Endodermal cell (in vitro differentiated cells): ENCODE results near the gene FBXL4. TPM values are rescaled to one million over a fixed set of nuclear protein-coding genes. Genes with fewer than 3 reads are reported as not detected.
A peak's percentile ranks its signal among the peaks of the same experiment; 100 is the strongest.

Experiments
- DNase-seq: peaks from one replicate; pipeline ENCODE4 v3.0.0-alpha.2; 2017
- H3K27ac ChIP-seq: 2 replicates; pipeline ENCODE4 v1.5.1; 2013; ENCODE audit warnings: mild to moderate bottlenecking, low read depth, low read length, moderate library complexity
- H3K27me3 ChIP-seq: 2 replicates; pipeline ENCODE4 v1.6.1; 2013; ENCODE audit warnings: mild to moderate bottlenecking, low read length, moderate library complexity; ENCODE audit not compliant: insufficient read depth, control insufficient read depth, poor library complexity, severe bottlenecking
- H3K36me3 ChIP-seq: 2 replicates; pipeline ENCODE4 v1.7.0; 2013; ENCODE audit warnings: mild to moderate bottlenecking, low read length, moderate library complexity; ENCODE audit not compliant: control insufficient read depth, insufficient read depth
- H3K4me1 ChIP-seq: one replicate; pipeline ENCODE4 v1.7.0; 2013; ENCODE audit warnings: low read length; ENCODE audit not compliant: control insufficient read depth, insufficient read depth
- H3K4me3 ChIP-seq: 2 replicates; pipeline ENCODE4 v1.5.1; 2013; ENCODE audit warnings: mild to moderate bottlenecking, low read length, moderate library complexity
- H3K9ac ChIP-seq: 2 replicates; pipeline ENCODE4 v1.6.1; 2013; ENCODE audit warnings: mild to moderate bottlenecking, low read length, moderate library complexity; ENCODE audit not compliant: poor library complexity, severe bottlenecking; ENCODE audit errors: extremely low read depth
- H3K9me3 ChIP-seq: 2 replicates; pipeline ENCODE4 v1.6.1; 2013; ENCODE audit warnings: mild to moderate bottlenecking, low read length, moderate library complexity; ENCODE audit not compliant: control insufficient read depth
- H3K27ac Mint-ChIP-seq: 2 replicates; pipeline ENCODE4 v1.8.0; 2020; ENCODE audit warnings: mixed read lengths
- H3K27me3 Mint-ChIP-seq: 2 replicates; pipeline ENCODE4 v1.8.0; 2021; ENCODE audit warnings: mild to moderate bottlenecking, mixed read lengths; ENCODE audit not compliant: insufficient read depth
- H3K36me3 Mint-ChIP-seq: 2 replicates; pipeline ENCODE4 v1.8.0; 2020; ENCODE audit warnings: low read depth, mixed read lengths
- H3K4me1 Mint-ChIP-seq: 2 replicates; pipeline ENCODE4 v1.8.0; 2020; ENCODE audit warnings: mixed read lengths
- H3K4me3 Mint-ChIP-seq: 2 replicates; pipeline ENCODE4 v1.8.0; 2020; ENCODE audit warnings: mild to moderate bottlenecking, moderate library complexity, mixed read lengths
- H3K9me3 Mint-ChIP-seq: 2 replicates; pipeline ENCODE4 v1.8.0; 2020; ENCODE audit warnings: mild to moderate bottlenecking, mixed read lengths
- WGBS, 2 experiments: methylation state at CpG; one replicate each; pipeline versions ENCODE4 v1.1.5 to v1.1.7; 2013; ENCODE audit warnings: missing lambda C conversion rate in 2 of 2, mixed read lengths in 1 of 2; ENCODE audit not compliant: insufficient coverage in 1 of 2, insufficient read length in 1 of 2; 5-methylcytosine and 5-hydroxymethylcytosine counted together
- total RNA-seq, 2 donors: library from RNA; stranded (reverse); fragmentation: NEBNext Ultra II Directional in 1 of 2; extraction: Animal tissue kit (Norgen Biotek cat#: 25700) in 1 of 2; gene quantifications; 2 replicates in 1 of 2; 3 replicates in 1 of 2; pipeline ENCODE4 v1.2.1, GENCODE V29; 2021
- TF ChIP-seq, protein P1 (sequence below): fragments of 200-600 bp; sonication (generic); conservative IDR thresholded peaks from 2 replicates; pipeline ENCODE4 v1.5.0; 2021; ENCODE audit warnings: antibody characterized with exemption, mild to moderate bottlenecking

Gene FBXL4
- total RNA-seq, 2 donors from 2014 or later: 14.1 to 17.4 TPM

DNA sequence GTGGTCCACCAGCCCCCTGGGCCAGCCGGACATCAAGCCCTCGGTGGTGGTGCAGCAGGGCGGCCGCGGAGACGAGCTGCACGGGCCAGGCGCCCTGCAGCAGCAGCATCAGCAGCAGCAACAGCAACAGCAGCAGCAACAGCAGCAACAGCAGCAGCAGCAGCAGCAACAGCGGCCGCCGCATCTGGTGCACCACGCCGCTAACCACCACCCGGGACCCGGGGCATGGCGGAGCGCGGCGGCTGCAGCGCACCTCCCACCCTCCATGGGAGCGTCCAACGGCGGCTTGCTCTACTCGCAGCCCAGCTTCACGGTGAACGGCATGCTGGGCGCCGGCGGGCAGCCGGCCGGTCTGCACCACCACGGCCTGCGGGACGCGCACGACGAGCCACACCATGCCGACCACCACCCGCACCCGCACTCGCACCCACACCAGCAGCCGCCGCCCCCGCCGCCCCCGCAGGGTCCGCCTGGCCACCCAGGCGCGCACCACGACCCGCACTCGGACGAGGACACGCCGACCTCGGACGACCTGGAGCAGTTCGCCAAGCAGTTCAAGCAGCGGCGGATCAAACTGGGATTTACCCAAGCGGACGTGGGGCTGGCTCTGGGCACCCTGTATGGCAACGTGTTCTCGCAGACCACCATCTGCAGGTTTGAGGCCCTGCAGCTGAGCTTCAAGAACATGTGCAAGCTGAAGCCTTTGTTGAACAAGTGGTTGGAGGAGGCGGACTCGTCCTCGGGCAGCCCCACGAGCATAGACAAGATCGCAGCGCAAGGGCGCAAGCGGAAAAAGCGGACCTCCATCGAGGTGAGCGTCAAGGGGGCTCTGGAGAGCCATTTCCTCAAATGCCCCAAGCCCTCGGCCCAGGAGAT, 112.4 kb downstream of the FBXL4 start:
- WGBS, 2 experiments: 0 to 1% methylated on average over 24 to 76 of the region's 76 CpGs
- H3K36me3 Mint-ChIP-seq: no peaks in the 10 kb centered on the region
- peak; percentile 81 for DNase-seq
- no peak overlapping the region for H3K9ac ChIP-seq
- H3K36me3 ChIP-seq: no peaks in the 10 kb centered on the region
- H3K9me3 Mint-ChIP-seq: no peaks in the 10 kb centered on the region
- H3K27me3 ChIP-seq: peaks cover 92% of the 10 kb centered on the region
- H3K4me1 ChIP-seq: peaks cover 11% of the 10 kb centered on the region
- H3K27ac ChIP-seq: peak overlapping the region; percentile 78
- peaks cover 27% of the 10 kb centered on the region for H3K4me1 Mint-ChIP-seq
- no peak overlapping the region for H3K27ac Mint-ChIP-seq
- no peaks in the 10 kb centered on the region for H3K9me3 ChIP-seq
- peak overlapping the region; percentile 60 for H3K4me3 Mint-ChIP-seq
- H3K4me3 ChIP-seq: peak overlapping the region; percentile 75
- peaks cover 97% of the 10 kb centered on the region for H3K27me3 Mint-ChIP-seq
- TF ChIP-seq, protein P1, sequence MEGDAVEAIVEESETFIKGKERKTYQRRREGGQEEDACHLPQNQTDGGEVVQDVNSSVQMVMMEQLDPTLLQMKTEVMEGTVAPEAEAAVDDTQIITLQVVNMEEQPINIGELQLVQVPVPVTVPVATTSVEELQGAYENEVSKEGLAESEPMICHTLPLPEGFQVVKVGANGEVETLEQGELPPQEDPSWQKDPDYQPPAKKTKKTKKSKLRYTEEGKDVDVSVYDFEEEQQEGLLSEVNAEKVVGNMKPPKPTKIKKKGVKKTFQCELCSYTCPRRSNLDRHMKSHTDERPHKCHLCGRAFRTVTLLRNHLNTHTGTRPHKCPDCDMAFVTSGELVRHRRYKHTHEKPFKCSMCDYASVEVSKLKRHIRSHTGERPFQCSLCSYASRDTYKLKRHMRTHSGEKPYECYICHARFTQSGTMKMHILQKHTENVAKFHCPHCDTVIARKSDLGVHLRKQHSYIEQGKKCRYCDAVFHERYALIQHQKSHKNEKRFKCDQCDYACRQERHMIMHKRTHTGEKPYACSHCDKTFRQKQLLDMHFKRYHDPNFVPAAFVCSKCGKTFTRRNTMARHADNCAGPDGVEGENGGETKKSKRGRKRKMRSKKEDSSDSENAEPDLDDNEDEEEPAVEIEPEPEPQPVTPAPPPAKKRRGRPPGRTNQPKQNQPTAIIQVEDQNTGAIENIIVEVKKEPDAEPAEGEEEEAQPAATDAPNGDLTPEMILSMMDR: no peak

DNA sequence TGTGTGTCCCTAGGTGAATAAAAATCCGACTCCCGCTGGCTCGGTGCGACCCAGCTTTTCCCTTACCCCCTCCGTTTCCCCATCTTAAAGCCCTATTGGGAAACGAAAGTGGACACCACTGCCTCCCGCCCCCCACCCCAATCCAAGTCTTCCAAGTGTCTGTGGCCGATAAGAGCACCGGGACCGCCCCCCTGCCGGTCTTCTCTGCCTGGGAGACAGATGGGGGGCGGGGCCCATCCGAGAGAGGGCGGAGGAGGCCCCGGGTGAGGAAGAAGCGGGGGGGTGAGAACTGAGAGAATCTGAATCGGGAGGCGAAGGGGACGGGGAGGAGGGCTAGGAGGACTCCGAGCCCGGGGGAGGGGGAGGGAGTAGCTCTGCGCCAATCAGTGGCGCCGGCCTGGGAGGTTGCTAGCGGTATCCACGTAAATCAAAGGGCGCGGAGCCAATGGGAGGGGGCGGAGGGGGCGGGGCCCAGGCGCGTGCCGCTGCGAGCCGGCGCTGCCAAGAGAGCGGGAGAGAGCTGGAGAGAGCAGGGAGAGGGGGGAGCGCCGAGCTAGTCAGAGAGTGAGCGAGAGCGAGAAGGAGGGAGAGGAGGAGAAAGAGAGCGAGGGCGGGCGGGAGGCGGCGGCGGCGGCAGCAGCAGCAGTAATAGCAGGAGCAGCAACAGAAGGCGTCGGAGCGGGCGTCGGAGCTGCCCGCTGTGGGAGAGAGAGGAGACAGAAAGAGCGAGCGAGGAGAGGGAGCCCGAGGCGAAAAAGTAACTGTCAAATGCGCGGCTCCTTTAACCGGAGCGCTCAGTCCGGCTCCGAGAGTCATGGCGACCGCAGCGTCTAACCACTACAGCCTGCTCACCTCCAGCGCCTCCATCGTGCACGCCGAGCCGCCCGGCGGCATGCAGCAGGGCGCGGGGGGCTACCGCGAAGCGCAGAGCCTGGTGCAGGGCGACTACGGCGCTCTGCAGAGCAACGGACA, 113.4 kb downstream of the FBXL4 start, which contains the start of gene POU3F2:
Gene POU3F2, plus strand, starts transcription at position 515 of the 972 bp plus-strand sequence. Its CDS starts 300 bp downstream, at position 815.
- TF ChIP-seq, protein P1: no peak
- H3K4me3 Mint-ChIP-seq: peak within 1 kb of the TSS; percentile 60
- Histone ChIP-seq H3K36me3 (no peaks in the 10 kb centered on the region), H3K9me3 (no peaks in the 10 kb centered on the region), H3K27me3 (peaks cover 92% of the 10 kb centered on the region), H3K9ac (no peak within 1 kb of the TSS), H3K27ac (peak within 1 kb of the TSS; percentile 94), H3K4me1 (peaks cover 11% of the 10 kb centered on the region), H3K4me3 (peak within 1 kb of the TSS; percentile 75)
- no peaks in the 10 kb centered on the region for H3K9me3 Mint-ChIP-seq
- no peaks in the 10 kb centered on the region for H3K36me3 Mint-ChIP-seq
- peaks cover 97% of the 10 kb centered on the region for H3K27me3 Mint-ChIP-seq
- WGBS, 2 experiments: 0% methylated on average over 23 to 83 of the region's 83 CpGs
- H3K4me1 Mint-ChIP-seq: peaks cover 27% of the 10 kb centered on the region
- H3K27ac Mint-ChIP-seq: no peak within 1 kb of the TSS
- peak; percentile 98 for DNase-seq

DNA sequence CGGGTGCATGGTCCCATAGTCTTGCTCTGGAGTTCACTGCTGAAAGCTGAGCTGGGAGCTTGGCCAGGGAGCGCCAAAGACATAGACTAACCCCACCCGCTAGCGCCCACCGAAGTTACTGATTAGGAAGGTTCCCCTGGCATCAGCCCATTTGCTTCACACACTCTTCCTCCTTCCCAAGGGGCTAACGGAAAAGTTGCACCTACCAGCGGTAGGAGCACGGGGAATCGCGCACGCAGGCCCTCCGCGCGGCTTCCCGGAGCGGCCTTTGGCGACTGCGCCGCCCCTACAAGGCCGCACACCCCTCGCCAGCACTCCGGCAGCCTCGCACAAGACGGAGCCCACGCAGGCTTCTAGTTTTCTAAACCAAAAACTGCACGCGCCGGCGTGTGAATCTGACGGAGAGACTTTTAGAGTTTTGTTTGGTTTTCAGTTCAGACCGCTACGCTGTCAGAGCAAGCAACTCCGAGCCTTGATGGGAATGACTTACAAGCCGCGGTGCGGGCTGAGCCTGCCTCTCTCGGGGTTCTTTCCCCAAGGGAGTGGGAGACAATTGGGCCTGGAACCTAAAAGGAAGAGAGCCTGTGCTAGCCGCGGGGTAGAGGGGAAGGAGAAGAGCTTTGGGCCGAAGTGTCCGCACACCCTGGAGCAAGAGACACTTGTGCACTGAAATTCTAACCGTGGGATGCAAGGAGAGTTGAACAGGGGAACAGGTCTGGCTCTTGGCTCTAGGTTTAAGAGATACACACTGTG, 114.3 kb downstream of the FBXL4 start:
- Mint-ChIP-seq H3K4me1 (peaks cover 33% of the 10 kb centered on the region), H3K27me3 (peaks cover 98% of the 10 kb centered on the region), H3K9me3 (no peaks in the 10 kb centered on the region), H3K36me3 (no peaks in the 10 kb centered on the region), H3K27ac (no peak overlapping the region), H3K4me3 (peak overlapping the region; percentile 60)
- DNase-seq: peak; percentile 84
- H3K27ac ChIP-seq: peak overlapping the region; percentile 94
- no peaks in the 10 kb centered on the region for H3K36me3 ChIP-seq
- H3K27me3 ChIP-seq: peaks cover 92% of the 10 kb centered on the region
- H3K4me3 ChIP-seq: peak overlapping the region; percentile 70
- no peak overlapping the region for H3K9ac ChIP-seq
- peaks cover 11% of the 10 kb centered on the region for H3K4me1 ChIP-seq
- 0% methylated on average over 5 to 41 of the region's 42 CpGs for WGBS, 2 experiments
- TF ChIP-seq, protein P1: peak; percentile 29
- no peaks in the 10 kb centered on the region for H3K9me3 ChIP-seq
